GM12878 (cell line): ENCODE measurements around the gene CRHR2. TPM values are rescaled to one million over a fixed set of nuclear protein-coding genes. Genes with fewer than 3 reads are reported as not detected.

ENCODE experiments used
- ATAC-seq: fragments of 200-7000 bp; cut with Tn5 transposase; 3 replicates; pipeline ENCODE4 v1.9.1; 2020; ENCODE audit warnings: mild to moderate bottlenecking, moderate library complexity
- BruUV-seq: library from RNA; stranded (reverse); fragments of 400-500 nt; replicated peaks from 2 replicates; lab custom pipeline; 2021; lab: Mats Ljungman, UMichigan
- CTCF ChIA-PET: fragments of 300-600 bp; sonication (Branson Sonifier 250); formaldehyde crosslinking; extraction: SDS; loops from one replicate; lab custom pipeline; 2021; ENCODE audit warnings: inconsistent platforms; lab: Yijun Ruan, JAX
- POLR2A ChIA-PET: fragments of 350-600 bp; formaldehyde crosslinking; extraction: SDS; loops from one replicate; lab custom pipeline; 2021; ENCODE audit warnings: inconsistent platforms; lab: Charles Lee
- RAD21 ChIA-PET: fragments of 300-600 bp; sonication (Branson Sonifier 250); formaldehyde crosslinking; loops from one replicate; lab custom pipeline; 2023; ENCODE audit warnings: antibody characterized with exemption; ENCODE audit not compliant: unreplicated experiment; lab: Charles Lee
- SMC1A ChIA-PET: fragments of 300-600 bp; sonication (Branson Sonifier 250); formaldehyde crosslinking; loops from one replicate; lab custom pipeline; 2023; ENCODE audit not compliant: unreplicated experiment, uncharacterized antibody; lab: Charles Lee
- DNase-seq: peaks from one replicate; pipeline ENCODE4 v3.0.0-alpha.2; 2011; ENCODE audit warnings: low read depth, low spot score
- FAIRE-seq: peaks from 3 replicates; lab custom pipeline; 2011; peaks lifted over from hg19 to GRCh38; lab: Jason Lieb, UNC
- H2AFZ ChIP-seq: 2 replicates; pipeline ENCODE4 v1.6.0; 2011; ENCODE audit warnings: low read depth, low read length, control low read depth; ENCODE audit not compliant: control insufficient read depth
- H3K27ac ChIP-seq: 2 replicates; pipeline ENCODE4 v1.5.1; 2011; ENCODE audit warnings: control low read depth; ENCODE audit not compliant: control insufficient read depth, insufficient read depth
- H3K27me3 ChIP-seq, 2 experiments: replicated peaks in 1 of 2; 2 replicates each; pipeline versions ENCODE4 v1.6.0 to v1.6.1; 2011; ENCODE audit warnings: low read length in 1 of 2; ENCODE audit not compliant: control insufficient read depth in 2 of 2, insufficient read depth in 2 of 2
- H3K36me3 ChIP-seq, 2 experiments: 2 replicates each; pipeline ENCODE4 v1.5.1; 2011; ENCODE audit warnings: low read length in 1 of 2; ENCODE audit not compliant: control insufficient read depth in 2 of 2, insufficient read depth in 2 of 2
- H3K4me1 ChIP-seq: 2 replicates; pipeline ENCODE4 v1.6.1; 2011; ENCODE audit warnings: mild to moderate bottlenecking, low read length, moderate library complexity, mixed read lengths; ENCODE audit not compliant: control insufficient read depth, insufficient read depth
- H3K4me2 ChIP-seq: 2 replicates; pipeline ENCODE4 v1.6.0; 2011; ENCODE audit warnings: control low read depth; ENCODE audit not compliant: control insufficient read depth, insufficient read depth
- H3K4me3 ChIP-seq: fragments of 200-600 bp; sonication (generic); 2 replicates; pipeline ENCODE4 v1.5.1; 2016
- H3K79me2 ChIP-seq: 2 replicates; pipeline ENCODE4 v1.6.0; 2011; ENCODE audit warnings: low read length; ENCODE audit not compliant: control insufficient read depth, insufficient read depth
- H3K9ac ChIP-seq: 2 replicates; pipeline ENCODE4 v1.8.0; 2011; ENCODE audit warnings: low read length, control low read depth, mixed read lengths; ENCODE audit not compliant: control insufficient read depth, insufficient read depth
- H3K9me3 ChIP-seq: replicated peaks from 3 replicates; pipeline ENCODE4 v1.5.1; 2011; ENCODE audit warnings: mild to moderate bottlenecking, low read length; ENCODE audit not compliant: control insufficient read depth, insufficient read depth
- H4K20me1 ChIP-seq: 2 replicates; pipeline ENCODE4 v1.6.0; 2011; ENCODE audit not compliant: control insufficient read depth, insufficient read depth
- CEBPB ChIP-seq, 2 experiments: fragments of 150-350 bp in 1 of 2; IDR thresholded peaks; 2 replicates each; pipeline ENCODE4 v1.6.1; 2012 to 2014; ENCODE audit warnings: low read depth in 2 of 2, low read length in 2 of 2, borderline replicate concordance in 1 of 2, inconsistent platforms in 1 of 2
- CHD4 ChIP-seq: fragments of 200-600 bp; sonication (generic); IDR thresholded peaks from 2 replicates; pipeline ENCODE4 v1.6.1; 2016; ENCODE audit warnings: mild to moderate bottlenecking
- FOXK2 ChIP-seq: fragments of 450-650 bp; IDR thresholded peaks from 2 replicates; pipeline ENCODE4 v1.6.1; 2017; ENCODE audit warnings: mild to moderate bottlenecking, moderate library complexity
- KAT2A ChIP-seq: conservative IDR thresholded peaks from 2 replicates; pipeline ENCODE4 v1.6.1; 2011; ENCODE audit warnings: low read depth, low read length; ENCODE audit not compliant: control insufficient read depth
- MYB ChIP-seq: fragments of 150-350 bp; IDR thresholded peaks from 2 replicates; pipeline ENCODE4 v1.6.1; 2014; ENCODE audit warnings: mild to moderate bottlenecking, low read depth, low read length, borderline replicate concordance
- RELA ChIP-seq: fragments of 450-650 bp; IDR thresholded peaks from 2 replicates; pipeline ENCODE4 v1.8.0; 2014; ENCODE audit warnings: borderline replicate concordance; ENCODE audit not compliant: partially characterized antibody
- STAT1 ChIP-seq: fragments of 450-650 bp; conservative IDR thresholded peaks from 2 replicates; pipeline ENCODE4 v1.6.1; 2014; ENCODE audit warnings: antibody characterized with exemption, mild to moderate bottlenecking
- ZNF207 ChIP-seq: fragments of 450-650 bp; IDR thresholded peaks from 2 replicates; pipeline ENCODE4 v1.6.1; 2014; ENCODE audit warnings: antibody characterized with exemption, mild to moderate bottlenecking, borderline replicate concordance
- ZNF274 ChIP-seq: IDR thresholded peaks from one replicate; pipeline ENCODE4 v1.8.0; 2011; ENCODE audit not compliant: insufficient read length, insufficient read depth
- WGBS: methylation state at CpG from one replicate; pipeline ENCODE4 v1.1.6; 2016; ENCODE audit warnings: low lambda C conversion rate; ENCODE audit not compliant: insufficient replicate concordance, insufficient coverage; ENCODE audit errors: missing lambda C conversion rate; 5-methylcytosine and 5-hydroxymethylcytosine counted together
- in situ Hi-C: fragments of 300-500 bp; cut with MboI; formaldehyde crosslinking; loops from 9 replicates; pipeline ENCODE4 v1.14.3; 2018; ENCODE audit warnings: mixed read lengths
- intact Hi-C: fragments of 100-400 bp; cut with micrococcal nuclease; formaldehyde crosslinking; loops from one replicate; pipeline ENCODE4 v1.14.2; 2022; ENCODE audit not compliant: unreplicated experiment
- polyA plus RNA-seq, 11 experiments: library from polyadenylated mRNA; depleted of rRNA in 4 of 11; unstranded in 6 of 11; stranded (reverse) in 5 of 11; fragments of >200 nt; fragmentation: Nextera tagmentation in 4 of 11; fragmentation: Illumina TruSeq in 1 of 11; extraction: Ambion mirVana in 4 of 11; extraction: Trizol in 1 of 11; gene quantifications; 1 replicate in 1 of 11; 2 replicates in 10 of 11; pipeline versions ENCODE4 v1.2.1 to v1.2.3, GENCODE V29; 2011 to 2016; ENCODE audit warnings: inconsistent platforms in 2 of 11, missing spikeins in 2 of 11, low read depth in 1 of 11
- total RNA-seq, 4 experiments: library from RNA; depleted of rRNA in 3 of 4; stranded (reverse); fragments of >200 nt in 3 of 4; fragmentation: Illumina TruSeq in 1 of 4; extraction: Trizol in 1 of 4; gene quantifications; 2 replicates each; pipeline versions ENCODE4 v1.2.1 to v1.2.3, GENCODE V29; 2013 to 2021
- TF ChIP-seq, protein P1 (sequence below): IDR thresholded peaks from 2 replicates; pipeline ENCODE4 v1.6.1; 2011; ENCODE audit warnings: low read depth, mild to moderate bottlenecking, low read length, moderate library complexity, borderline replicate concordance; ENCODE audit errors: extremely low read depth
- TF ChIP-seq, protein P2 (sequence below): fragments of 450-650 bp; formaldehyde crosslinking; IDR thresholded peaks from 2 replicates; pipeline ENCODE4 v1.5.0; 2022; ENCODE audit warnings: mild to moderate bottlenecking, missing genetic modification characterization
- TF ChIP-seq, protein P3 (sequence below): IDR thresholded peaks from 2 replicates; pipeline ENCODE4 v1.6.1; 2012; ENCODE audit warnings: low read depth, low read length, improper control_type of control experiment
- TF ChIP-seq, protein P4 (sequence below): fragments of 450-650 bp; IDR thresholded peaks from 2 replicates; pipeline ENCODE4 v1.6.1; 2017; ENCODE audit warnings: mild to moderate bottlenecking, low read depth, inconsistent platforms; ENCODE audit not compliant: poor library complexity, severe bottlenecking
- TF ChIP-seq, protein P5 (sequence below): fragments of 450-650 bp; IDR thresholded peaks from 2 replicates; pipeline ENCODE4 v1.6.1; 2017; ENCODE audit warnings: antibody characterized with exemption, mild to moderate bottlenecking, moderate library complexity

Gene CRHR2
- total and polyA plus RNA-seq, 10 of the 15 experiments (the other 5 are each of a cell fraction or from before 2014, with no cell fraction given) = not detected

DNA sequence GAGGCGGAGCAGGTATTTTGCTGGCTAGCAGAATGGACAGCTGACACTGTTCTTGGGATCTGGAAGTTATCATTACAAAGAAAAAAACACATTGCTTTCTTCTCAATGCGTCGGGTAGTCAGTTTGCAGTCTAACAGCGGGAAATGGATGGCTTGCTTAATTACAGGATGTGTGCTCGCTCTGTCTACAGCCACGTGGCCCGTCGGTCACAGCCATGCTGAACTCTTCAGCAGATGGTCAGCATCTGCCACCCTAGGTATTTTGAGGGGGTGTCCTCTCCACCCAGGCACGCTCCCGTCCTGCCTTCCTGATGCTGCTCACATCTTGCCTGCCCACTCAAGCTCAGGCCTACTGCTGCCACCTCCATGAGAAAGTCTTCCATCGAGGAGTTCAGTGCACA, 49.3 kb upstream of the CRHR2 start (continued):
- TF ChIP-seq, protein P1, sequence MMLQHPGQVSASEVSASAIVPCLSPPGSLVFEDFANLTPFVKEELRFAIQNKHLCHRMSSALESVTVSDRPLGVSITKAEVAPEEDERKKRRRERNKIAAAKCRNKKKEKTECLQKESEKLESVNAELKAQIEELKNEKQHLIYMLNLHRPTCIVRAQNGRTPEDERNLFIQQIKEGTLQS = no peak
- TF ChIP-seq CEBPB (IDR thresholded peaks at IDR 0.05; ENCODE audit: borderline replicate concordance in 1 of 2, low read depth in 2 of 2, low read length in 2 of 2) = no peak
- no peak for TF ChIP-seq KAT2A
- TF ChIP-seq, protein P2, sequence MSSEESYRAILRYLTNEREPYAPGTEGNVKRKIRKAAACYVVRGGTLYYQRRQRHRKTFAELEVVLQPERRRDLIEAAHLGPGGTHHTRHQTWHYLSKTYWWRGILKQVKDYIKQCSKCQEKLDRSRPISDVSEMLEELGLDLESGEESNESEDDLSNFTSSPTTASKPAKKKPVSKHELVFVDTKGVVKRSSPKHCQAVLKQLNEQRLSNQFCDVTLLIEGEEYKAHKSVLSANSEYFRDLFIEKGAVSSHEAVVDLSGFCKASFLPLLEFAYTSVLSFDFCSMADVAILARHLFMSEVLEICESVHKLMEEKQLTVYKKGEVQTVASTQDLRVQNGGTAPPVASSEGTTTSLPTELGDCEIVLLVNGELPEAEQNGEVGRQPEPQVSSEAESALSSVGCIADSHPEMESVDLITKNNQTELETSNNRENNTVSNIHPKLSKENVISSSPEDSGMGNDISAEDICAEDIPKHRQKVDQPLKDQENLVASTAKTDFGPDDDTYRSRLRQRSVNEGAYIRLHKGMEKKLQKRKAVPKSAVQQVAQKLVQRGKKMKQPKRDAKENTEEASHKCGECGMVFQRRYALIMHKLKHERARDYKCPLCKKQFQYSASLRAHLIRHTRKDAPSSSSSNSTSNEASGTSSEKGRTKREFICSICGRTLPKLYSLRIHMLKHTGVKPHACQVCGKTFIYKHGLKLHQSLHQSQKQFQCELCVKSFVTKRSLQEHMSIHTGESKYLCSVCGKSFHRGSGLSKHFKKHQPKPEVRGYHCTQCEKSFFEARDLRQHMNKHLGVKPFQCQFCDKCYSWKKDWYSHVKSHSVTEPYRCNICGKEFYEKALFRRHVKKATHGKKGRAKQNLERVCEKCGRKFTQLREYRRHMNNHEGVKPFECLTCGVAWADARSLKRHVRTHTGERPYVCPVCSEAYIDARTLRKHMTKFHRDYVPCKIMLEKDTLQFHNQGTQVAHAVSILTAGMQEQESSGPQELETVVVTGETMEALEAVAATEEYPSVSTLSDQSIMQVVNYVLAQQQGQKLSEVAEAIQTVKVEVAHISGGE = no peak
- TF ChIP-seq STAT1 = no peak
- TF ChIP-seq, protein P3, sequence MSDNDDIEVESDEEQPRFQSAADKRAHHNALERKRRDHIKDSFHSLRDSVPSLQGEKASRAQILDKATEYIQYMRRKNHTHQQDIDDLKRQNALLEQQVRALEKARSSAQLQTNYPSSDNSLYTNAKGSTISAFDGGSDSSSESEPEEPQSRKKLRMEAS = no peak
- TF ChIP-seq, all 136 proteins: peak for 0

DNA sequence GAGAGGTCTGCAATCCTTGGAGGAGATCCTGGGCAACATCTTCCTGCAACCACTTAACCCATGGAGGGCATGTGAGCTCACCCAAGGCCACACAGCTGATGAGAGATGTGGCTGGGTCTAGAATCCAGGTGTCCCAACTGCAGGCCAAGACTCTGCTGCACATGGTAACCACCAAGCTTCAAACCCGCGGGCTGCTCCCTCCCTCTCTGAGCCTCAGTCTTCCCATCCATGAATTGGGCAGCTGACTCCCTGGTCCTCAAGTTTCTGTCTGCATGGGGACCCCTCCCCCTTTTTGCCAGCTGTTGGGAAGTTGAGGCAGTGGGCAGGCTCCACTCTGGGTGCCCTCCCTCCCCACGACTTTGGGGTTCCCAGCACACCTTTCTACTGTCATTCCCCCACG, 48.7 kb upstream of the CRHR2 start:
- H3K36me3 ChIP-seq = no peaks in the 10 kb centered on the region
- no peak overlapping the region for H2AFZ ChIP-seq
- H4K20me1 ChIP-seq = no peaks in the 10 kb centered on the region
- no peak overlapping the region for H3K27ac ChIP-seq
- peaks cover 6 to 7% of the 10 kb centered on the region in 2 experiments; a peak in 3 of 4 replicates for H3K27me3 ChIP-seq
- ChIA-PET RAD21 (interaction anchor here (0.6 kb wide), 1 partner anchor 182 kb away, joined by 3 read pairs; no protein-coding TSS in a partner anchor), SMC1A (no interaction called here), CTCF (no interaction called here), POLR2A (no interaction called here)
- no peak for DNase-seq
- 54% methylated on average over 4 of the region's 4 CpGs for WGBS
- no peak overlapping the region for H3K9ac ChIP-seq
- H3K4me3 ChIP-seq = no peak overlapping the region
- H3K4me2 ChIP-seq = no peak overlapping the region
- no TSS peak for BruUV-seq
- H3K79me2 ChIP-seq = no peaks in the 10 kb centered on the region
- H3K9me3 ChIP-seq = no peaks in the 10 kb centered on the region
- H3K4me1 ChIP-seq = no peaks in the 10 kb centered on the region
- intact Hi-C loops (no loop called here), in situ Hi-C loops (no loop called here)
- no peak for FAIRE-seq
- ATAC-seq = no peak
- TF ChIP-seq ZNF207 (no peak), RELA (no peak), ZNF274 (no peak), FOXK2 (no peak), CHD4 (no peak), MYB (no peak)
- TF ChIP-seq, protein P4, sequence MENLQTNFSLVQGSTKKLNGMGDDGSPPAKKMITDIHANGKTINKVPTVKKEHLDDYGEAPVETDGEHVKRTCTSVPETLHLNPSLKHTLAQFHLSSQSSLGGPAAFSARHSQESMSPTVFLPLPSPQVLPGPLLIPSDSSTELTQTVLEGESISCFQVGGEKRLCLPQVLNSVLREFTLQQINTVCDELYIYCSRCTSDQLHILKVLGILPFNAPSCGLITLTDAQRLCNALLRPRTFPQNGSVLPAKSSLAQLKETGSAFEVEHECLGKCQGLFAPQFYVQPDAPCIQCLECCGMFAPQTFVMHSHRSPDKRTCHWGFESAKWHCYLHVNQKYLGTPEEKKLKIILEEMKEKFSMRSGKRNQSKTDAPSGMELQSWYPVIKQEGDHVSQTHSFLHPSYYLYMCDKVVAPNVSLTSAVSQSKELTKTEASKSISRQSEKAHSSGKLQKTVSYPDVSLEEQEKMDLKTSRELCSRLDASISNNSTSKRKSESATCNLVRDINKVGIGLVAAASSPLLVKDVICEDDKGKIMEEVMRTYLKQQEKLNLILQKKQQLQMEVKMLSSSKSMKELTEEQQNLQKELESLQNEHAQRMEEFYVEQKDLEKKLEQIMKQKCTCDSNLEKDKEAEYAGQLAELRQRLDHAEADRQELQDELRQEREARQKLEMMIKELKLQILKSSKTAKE = no peak
- TF ChIP-seq, protein P5, sequence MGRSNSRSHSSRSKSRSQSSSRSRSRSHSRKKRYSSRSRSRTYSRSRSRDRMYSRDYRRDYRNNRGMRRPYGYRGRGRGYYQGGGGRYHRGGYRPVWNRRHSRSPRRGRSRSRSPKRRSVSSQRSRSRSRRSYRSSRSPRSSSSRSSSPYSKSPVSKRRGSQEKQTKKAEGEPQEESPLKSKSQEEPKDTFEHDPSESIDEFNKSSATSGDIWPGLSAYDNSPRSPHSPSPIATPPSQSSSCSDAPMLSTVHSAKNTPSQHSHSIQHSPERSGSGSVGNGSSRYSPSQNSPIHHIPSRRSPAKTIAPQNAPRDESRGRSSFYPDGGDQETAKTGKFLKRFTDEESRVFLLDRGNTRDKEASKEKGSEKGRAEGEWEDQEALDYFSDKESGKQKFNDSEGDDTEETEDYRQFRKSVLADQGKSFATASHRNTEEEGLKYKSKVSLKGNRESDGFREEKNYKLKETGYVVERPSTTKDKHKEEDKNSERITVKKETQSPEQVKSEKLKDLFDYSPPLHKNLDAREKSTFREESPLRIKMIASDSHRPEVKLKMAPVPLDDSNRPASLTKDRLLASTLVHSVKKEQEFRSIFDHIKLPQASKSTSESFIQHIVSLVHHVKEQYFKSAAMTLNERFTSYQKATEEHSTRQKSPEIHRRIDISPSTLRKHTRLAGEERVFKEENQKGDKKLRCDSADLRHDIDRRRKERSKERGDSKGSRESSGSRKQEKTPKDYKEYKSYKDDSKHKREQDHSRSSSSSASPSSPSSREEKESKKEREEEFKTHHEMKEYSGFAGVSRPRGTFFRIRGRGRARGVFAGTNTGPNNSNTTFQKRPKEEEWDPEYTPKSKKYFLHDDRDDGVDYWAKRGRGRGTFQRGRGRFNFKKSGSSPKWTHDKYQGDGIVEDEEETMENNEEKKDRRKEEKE = no peak
